ENCODE data around the gene OSTN. TPM values are rescaled to one million over a fixed set of nuclear protein-coding genes. Genes with fewer than 3 reads are reported as not detected.

Gene OSTN
- total RNA-seq, 1 experiment from 2014 or later: not detected

DNA sequence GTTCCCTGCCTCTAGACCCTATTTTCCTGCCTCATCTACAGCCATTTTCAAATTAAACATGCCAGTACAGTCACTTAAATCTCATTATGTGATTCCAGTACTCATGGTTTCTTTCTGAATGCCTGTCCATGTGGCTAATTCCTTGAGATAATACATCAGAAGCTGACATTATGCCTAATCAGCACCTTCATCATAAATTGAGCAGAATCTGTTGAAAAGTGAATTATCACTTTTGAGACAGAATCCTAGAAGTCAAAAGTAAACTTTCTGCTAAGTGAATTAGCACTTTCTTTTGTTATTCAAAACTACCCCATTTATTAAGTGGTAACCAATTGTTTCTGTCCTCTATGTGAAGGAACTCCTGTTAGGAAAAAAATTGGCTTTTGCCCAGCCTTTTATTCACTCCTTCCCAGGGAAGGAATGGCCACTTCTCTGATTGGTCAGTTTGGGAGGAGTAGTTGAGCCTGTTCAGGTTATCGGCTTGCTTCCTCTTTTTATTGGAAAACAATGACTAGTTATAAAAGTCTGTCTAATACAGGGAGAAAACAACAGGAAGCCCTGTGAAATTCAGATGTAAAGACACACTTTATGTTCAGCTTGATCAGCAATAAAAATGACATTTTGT lies 40.5 kb downstream of the OSTN start (continued):
- TF ChIP-seq, protein P1, sequence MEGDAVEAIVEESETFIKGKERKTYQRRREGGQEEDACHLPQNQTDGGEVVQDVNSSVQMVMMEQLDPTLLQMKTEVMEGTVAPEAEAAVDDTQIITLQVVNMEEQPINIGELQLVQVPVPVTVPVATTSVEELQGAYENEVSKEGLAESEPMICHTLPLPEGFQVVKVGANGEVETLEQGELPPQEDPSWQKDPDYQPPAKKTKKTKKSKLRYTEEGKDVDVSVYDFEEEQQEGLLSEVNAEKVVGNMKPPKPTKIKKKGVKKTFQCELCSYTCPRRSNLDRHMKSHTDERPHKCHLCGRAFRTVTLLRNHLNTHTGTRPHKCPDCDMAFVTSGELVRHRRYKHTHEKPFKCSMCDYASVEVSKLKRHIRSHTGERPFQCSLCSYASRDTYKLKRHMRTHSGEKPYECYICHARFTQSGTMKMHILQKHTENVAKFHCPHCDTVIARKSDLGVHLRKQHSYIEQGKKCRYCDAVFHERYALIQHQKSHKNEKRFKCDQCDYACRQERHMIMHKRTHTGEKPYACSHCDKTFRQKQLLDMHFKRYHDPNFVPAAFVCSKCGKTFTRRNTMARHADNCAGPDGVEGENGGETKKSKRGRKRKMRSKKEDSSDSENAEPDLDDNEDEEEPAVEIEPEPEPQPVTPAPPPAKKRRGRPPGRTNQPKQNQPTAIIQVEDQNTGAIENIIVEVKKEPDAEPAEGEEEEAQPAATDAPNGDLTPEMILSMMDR (IDR thresholded peaks at IDR 0.05 in 2 of 3, conservative IDR thresholded peaks at IDR 0.05 in 1 of 3; ENCODE audit: borderline replicate concordance in 1 of 3, insufficient read depth in 1 of 3, low read depth in 2 of 3, low read length in 2 of 3): no peak
- no peak for TF ChIP-seq POLR2AphosphoS5 (IDR thresholded peaks at IDR 0.05; ENCODE audit: low read depth, low read length)

DNA sequence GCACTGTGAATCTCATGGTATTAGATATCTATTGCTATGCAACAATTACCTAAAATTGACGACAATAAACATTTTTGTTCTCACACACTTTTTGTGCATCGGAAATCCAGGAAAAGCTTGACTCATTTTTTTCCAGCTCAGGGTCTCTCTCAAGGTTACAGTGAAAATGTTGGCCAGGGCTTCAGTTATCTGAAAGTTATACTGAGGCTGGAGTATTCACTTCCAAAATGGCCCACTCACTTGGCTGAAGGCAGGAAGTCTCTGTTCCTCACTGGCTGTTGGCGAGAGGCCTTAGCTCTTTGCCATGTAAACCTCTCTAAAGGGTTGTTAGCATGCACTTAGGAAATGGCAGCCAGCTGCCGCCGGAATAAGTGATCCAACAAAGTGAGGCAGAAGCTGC lies 41.4 kb downstream of the OSTN start:
- Histone ChIP-seq H3K36me3 (ENCODE audit: control insufficient read depth in 1 of 2, insufficient read depth in 2 of 2, low read length in 2 of 2) (no peaks in the 10 kb centered on the region), H3K9me3 (ENCODE audit: control insufficient read depth in 1 of 2, insufficient read depth in 1 of 2, low read depth in 1 of 2, low read length in 2 of 2) (no peaks in the 10 kb centered on the region), H3K27ac (ENCODE audit: low read depth, low read length) (no peak overlapping the region), H3K9ac (ENCODE audit: low read length) (no peak overlapping the region), H3K4me1 (ENCODE audit: control insufficient read depth in 1 of 2, insufficient read depth in 2 of 2, low read length in 2 of 2) (peaks cover 0 to 5% of the 10 kb centered on the region in 2 experiments; a peak in 1 of 4 replicates), H2AFZ (ENCODE audit: low read depth, low read length, poor library complexity, severe bottlenecking) (no peak overlapping the region), H3K9me2 (ENCODE audit: insufficient read depth) (no peaks in the 10 kb centered on the region), H3K4me3 (replicated peaks in 1 of 2; ENCODE audit: low read depth in 1 of 2, low read length in 2 of 2) (no peak overlapping the region), H3K27me3 (ENCODE audit: insufficient read depth, low read length) (no peaks in the 10 kb centered on the region), H3K79me2 (ENCODE audit: insufficient read depth, low read length) (no peaks in the 10 kb centered on the region), H3K4me2 (ENCODE audit: low read length) (no peak overlapping the region), H4K20me1 (ENCODE audit: insufficient read depth) (no peaks in the 10 kb centered on the region)
- no TSS peak for BruUV-seq (replicated peaks)
- no peak for DNase-seq (ENCODE audit: low read depth, low spot score)
- ChIA-PET CTCF (no interaction called here), RAD21 (ENCODE audit: low non-redundant PET in 1 of 2, low total read pairs in 2 of 2, uncharacterized antibody in 2 of 2, unreplicated experiment in 2 of 2) (no interaction called here), POLR2A (no interaction called here)
- intact Hi-C loops (cut with micrococcal nuclease): loop anchor here (5.0 to 10.0 kb wide), 2 partner anchors 147 to 1204 kb away; no protein-coding TSS in a partner anchor
- no peak for ATAC-seq
- TF ChIP-seq SP1 (IDR thresholded peaks at IDR 0.05; ENCODE audit: low read depth) (no peak), ZFX (IDR thresholded peaks at IDR 0.05) (no peak), RAD21 (IDR thresholded peaks at IDR 0.05; ENCODE audit: low read depth) (no peak), EZH2 (IDR thresholded peaks at IDR 0.05) (no peak), YY1 (IDR thresholded peaks at IDR 0.05; ENCODE audit: extremely low read depth, insufficient replicate concordance, low read depth, low read length) (no peak), TCF7L2 (IDR thresholded peaks at IDR 0.05; ENCODE audit: borderline replicate concordance, extremely low read depth, insufficient read depth, insufficient read length) (no peak), CEBPB (IDR thresholded peaks at IDR 0.05; ENCODE audit: low read depth) (no peak), ELF1 (IDR thresholded peaks at IDR 0.05; ENCODE audit: borderline replicate concordance, low read depth) (no peak), FOSL1 (IDR thresholded peaks at IDR 0.05; ENCODE audit: low read depth) (no peak)
- TF ChIP-seq, protein P2, sequence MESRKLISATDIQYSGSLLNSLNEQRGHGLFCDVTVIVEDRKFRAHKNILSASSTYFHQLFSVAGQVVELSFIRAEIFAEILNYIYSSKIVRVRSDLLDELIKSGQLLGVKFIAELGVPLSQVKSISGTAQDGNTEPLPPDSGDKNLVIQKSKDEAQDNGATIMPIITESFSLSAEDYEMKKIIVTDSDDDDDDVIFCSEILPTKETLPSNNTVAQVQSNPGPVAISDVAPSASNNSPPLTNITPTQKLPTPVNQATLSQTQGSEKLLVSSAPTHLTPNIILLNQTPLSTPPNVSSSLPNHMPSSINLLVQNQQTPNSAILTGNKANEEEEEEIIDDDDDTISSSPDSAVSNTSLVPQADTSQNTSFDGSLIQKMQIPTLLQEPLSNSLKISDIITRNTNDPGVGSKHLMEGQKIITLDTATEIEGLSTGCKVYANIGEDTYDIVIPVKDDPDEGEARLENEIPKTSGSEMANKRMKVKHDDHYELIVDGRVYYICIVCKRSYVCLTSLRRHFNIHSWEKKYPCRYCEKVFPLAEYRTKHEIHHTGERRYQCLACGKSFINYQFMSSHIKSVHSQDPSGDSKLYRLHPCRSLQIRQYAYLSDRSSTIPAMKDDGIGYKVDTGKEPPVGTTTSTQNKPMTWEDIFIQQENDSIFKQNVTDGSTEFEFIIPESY (IDR thresholded peaks at IDR 0.05; ENCODE audit: extremely low read depth, insufficient replicate concordance, low read length): no peak
- TF ChIP-seq, protein P3, sequence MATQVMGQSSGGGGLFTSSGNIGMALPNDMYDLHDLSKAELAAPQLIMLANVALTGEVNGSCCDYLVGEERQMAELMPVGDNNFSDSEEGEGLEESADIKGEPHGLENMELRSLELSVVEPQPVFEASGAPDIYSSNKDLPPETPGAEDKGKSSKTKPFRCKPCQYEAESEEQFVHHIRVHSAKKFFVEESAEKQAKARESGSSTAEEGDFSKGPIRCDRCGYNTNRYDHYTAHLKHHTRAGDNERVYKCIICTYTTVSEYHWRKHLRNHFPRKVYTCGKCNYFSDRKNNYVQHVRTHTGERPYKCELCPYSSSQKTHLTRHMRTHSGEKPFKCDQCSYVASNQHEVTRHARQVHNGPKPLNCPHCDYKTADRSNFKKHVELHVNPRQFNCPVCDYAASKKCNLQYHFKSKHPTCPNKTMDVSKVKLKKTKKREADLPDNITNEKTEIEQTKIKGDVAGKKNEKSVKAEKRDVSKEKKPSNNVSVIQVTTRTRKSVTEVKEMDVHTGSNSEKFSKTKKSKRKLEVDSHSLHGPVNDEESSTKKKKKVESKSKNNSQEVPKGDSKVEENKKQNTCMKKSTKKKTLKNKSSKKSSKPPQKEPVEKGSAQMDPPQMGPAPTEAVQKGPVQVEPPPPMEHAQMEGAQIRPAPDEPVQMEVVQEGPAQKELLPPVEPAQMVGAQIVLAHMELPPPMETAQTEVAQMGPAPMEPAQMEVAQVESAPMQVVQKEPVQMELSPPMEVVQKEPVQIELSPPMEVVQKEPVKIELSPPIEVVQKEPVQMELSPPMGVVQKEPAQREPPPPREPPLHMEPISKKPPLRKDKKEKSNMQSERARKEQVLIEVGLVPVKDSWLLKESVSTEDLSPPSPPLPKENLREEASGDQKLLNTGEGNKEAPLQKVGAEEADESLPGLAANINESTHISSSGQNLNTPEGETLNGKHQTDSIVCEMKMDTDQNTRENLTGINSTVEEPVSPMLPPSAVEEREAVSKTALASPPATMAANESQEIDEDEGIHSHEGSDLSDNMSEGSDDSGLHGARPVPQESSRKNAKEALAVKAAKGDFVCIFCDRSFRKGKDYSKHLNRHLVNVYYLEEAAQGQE (IDR thresholded peaks at IDR 0.05; ENCODE audit: low read depth): no peak

Measured in HCT116 (cell line).